HG03442 (cell line): Measurements from ENCODE around the gene FGFR1OP2.
"Not testable (repeated sequence)": the region's sequence is repeated elsewhere in the genome, so short reads cannot be mapped to it uniquely, and the experiment has no call there.

Experiments used
- ATAC-seq: cut with Tn5 transposase; IDR thresholded peaks from one replicate; pipeline ENCODE4 v1.9.1; 2021; ENCODE audit warnings: mild to moderate bottlenecking, moderate library complexity; ENCODE audit not compliant: unreplicated experiment

The FGFR1OP2 gene

GRCh38 chr12:26940516-26941214 is 2.4 kb downstream of the FGFR1OP2 start:
- no peak for ATAC-seq

GRCh38 chr12:26941215-26941594 is 2.9 kb downstream of the FGFR1OP2 start:
- no peak for ATAC-seq

GRCh38 chr12:26948309-26948708 is 10.0 kb downstream of the FGFR1OP2 start:
- no peak for ATAC-seq

GRCh38 chr12:26953447-26953846 is 15.2 kb downstream of the FGFR1OP2 start:
- ATAC-seq: no peak

- ATAC-seq: no peak
Measured at GRCh38 chr12:26954027-26954426, 15.8 kb downstream of the FGFR1OP2 start.

GRCh38 chr12:26961391-26961790 is 23.1 kb downstream of the FGFR1OP2 start:
- not testable (repeated sequence) for ATAC-seq

- no peak for ATAC-seq
Measured at GRCh38 chr12:26961803-26962202, 23.5 kb downstream of the FGFR1OP2 start.

- ATAC-seq: no peak
Measured at GRCh38 chr12:26963413-26963812, 25.1 kb downstream of the FGFR1OP2 start.

- no peak for ATAC-seq
Measured at GRCh38 chr12:26966842-26967241, 28.6 kb downstream of the FGFR1OP2 start.

GRCh38 chr12:26970136-26970535 is 31.9 kb downstream of the FGFR1OP2 start:
- no peak for ATAC-seq

- peak; percentile 100 for ATAC-seq
Measured at GRCh38 chr12:26971963-26972362, 33.7 kb downstream of the FGFR1OP2 start.

- ATAC-seq: no peak
Measured at GRCh38 chr12:26976687-26977086, 38.4 kb downstream of the FGFR1OP2 start.

GRCh38 chr12:26978801-26979200 is 40.5 kb downstream of the FGFR1OP2 start:
- no peak for ATAC-seq

- no peak for ATAC-seq
Measured at GRCh38 chr12:26979733-26980132, 41.5 kb downstream of the FGFR1OP2 start.

- no peak for ATAC-seq
Measured at GRCh38 chr12:26982866-26983265, 44.6 kb downstream of the FGFR1OP2 start.

GRCh38 chr12:26987634-26988424 is 49.6 kb downstream of the FGFR1OP2 start:
- ATAC-seq: no peak

- ATAC-seq: no peak
Measured at GRCh38 chr12:26988703-26989102, 50.4 kb downstream of the FGFR1OP2 start.

GRCh38 chr12:26989873-26990272 is 51.6 kb downstream of the FGFR1OP2 start:
- ATAC-seq: no peak

- ATAC-seq: no peak
Measured at GRCh38 chr12:26991826-26992225, 53.6 kb downstream of the FGFR1OP2 start.

GRCh38 chr12:26994109-26994508 is 55.8 kb downstream of the FGFR1OP2 start:
- ATAC-seq: no peak

GRCh38 chr12:26995706-26996105 is 57.4 kb downstream of the FGFR1OP2 start:
- no peak for ATAC-seq

GRCh38 chr12:26997003-26997402 is 58.7 kb downstream of the FGFR1OP2 start:
- no peak for ATAC-seq
